ENCODE results near the gene KBTBD2.
"Not testable (repeated sequence)": the region's sequence is repeated elsewhere in the genome, so short reads cannot be mapped to it uniquely, and the experiment has no call there.

- TF ChIP-seq, protein P1, sequence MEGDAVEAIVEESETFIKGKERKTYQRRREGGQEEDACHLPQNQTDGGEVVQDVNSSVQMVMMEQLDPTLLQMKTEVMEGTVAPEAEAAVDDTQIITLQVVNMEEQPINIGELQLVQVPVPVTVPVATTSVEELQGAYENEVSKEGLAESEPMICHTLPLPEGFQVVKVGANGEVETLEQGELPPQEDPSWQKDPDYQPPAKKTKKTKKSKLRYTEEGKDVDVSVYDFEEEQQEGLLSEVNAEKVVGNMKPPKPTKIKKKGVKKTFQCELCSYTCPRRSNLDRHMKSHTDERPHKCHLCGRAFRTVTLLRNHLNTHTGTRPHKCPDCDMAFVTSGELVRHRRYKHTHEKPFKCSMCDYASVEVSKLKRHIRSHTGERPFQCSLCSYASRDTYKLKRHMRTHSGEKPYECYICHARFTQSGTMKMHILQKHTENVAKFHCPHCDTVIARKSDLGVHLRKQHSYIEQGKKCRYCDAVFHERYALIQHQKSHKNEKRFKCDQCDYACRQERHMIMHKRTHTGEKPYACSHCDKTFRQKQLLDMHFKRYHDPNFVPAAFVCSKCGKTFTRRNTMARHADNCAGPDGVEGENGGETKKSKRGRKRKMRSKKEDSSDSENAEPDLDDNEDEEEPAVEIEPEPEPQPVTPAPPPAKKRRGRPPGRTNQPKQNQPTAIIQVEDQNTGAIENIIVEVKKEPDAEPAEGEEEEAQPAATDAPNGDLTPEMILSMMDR (conservative IDR thresholded peaks at IDR 0.05; ENCODE audit: low read depth, low read length), result not testable (repeated sequence)
- not testable (repeated sequence) for TF ChIP-seq EZH2phosphoT487 (IDR thresholded peaks at IDR 0.05; ENCODE audit: borderline replicate concordance, low read length)
These were observed 51.7 kb downstream of the KBTBD2 start for GRCh38 chr7:32839846-32840245.
